ENCODE data around the gene IZUMO4. TPM values are rescaled to one million over a fixed set of nuclear protein-coding genes. Genes with fewer than 3 reads are reported as not detected.

The IZUMO4 gene
- total and polyA plus RNA-seq, 4 donors: 1.2 to 1.4 (median 1.2) TPM

GRCh38 chr19:2097886-2098327 lies 1.2 kb downstream of the IZUMO4 start (continued):
- TF ChIP-seq, protein P1, sequence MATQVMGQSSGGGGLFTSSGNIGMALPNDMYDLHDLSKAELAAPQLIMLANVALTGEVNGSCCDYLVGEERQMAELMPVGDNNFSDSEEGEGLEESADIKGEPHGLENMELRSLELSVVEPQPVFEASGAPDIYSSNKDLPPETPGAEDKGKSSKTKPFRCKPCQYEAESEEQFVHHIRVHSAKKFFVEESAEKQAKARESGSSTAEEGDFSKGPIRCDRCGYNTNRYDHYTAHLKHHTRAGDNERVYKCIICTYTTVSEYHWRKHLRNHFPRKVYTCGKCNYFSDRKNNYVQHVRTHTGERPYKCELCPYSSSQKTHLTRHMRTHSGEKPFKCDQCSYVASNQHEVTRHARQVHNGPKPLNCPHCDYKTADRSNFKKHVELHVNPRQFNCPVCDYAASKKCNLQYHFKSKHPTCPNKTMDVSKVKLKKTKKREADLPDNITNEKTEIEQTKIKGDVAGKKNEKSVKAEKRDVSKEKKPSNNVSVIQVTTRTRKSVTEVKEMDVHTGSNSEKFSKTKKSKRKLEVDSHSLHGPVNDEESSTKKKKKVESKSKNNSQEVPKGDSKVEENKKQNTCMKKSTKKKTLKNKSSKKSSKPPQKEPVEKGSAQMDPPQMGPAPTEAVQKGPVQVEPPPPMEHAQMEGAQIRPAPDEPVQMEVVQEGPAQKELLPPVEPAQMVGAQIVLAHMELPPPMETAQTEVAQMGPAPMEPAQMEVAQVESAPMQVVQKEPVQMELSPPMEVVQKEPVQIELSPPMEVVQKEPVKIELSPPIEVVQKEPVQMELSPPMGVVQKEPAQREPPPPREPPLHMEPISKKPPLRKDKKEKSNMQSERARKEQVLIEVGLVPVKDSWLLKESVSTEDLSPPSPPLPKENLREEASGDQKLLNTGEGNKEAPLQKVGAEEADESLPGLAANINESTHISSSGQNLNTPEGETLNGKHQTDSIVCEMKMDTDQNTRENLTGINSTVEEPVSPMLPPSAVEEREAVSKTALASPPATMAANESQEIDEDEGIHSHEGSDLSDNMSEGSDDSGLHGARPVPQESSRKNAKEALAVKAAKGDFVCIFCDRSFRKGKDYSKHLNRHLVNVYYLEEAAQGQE (IDR thresholded peaks at IDR 0.05): no peak
- TF ChIP-seq SP1 (IDR thresholded peaks at IDR 0.05): no peak

- Histone ChIP-seq H3K4me3 (ENCODE audit: low read depth in 1 of 3, low read length in 3 of 3) (no peak overlapping the region), H3K4me1 (ENCODE audit: control insufficient read depth in 4 of 4, insufficient read depth in 4 of 4, low read length in 3 of 4) (peaks cover 7 to 23% (median 15%) of the 10 kb centered on the region in 4 donors), H3K9me3 (ENCODE audit: control insufficient read depth in 4 of 4, low read length in 3 of 4) (no peaks in the 10 kb centered on the region), H3K27ac (ENCODE audit: low read depth in 1 of 2, low read length in 2 of 2) (no peak overlapping the region), H3K36me3 (ENCODE audit: control insufficient read depth in 4 of 4, insufficient read depth in 3 of 4, low read depth in 1 of 4, low read length in 3 of 4) (peaks cover 7 to 34% (median 13%) of the 10 kb centered on the region in 4 donors), H3K9ac (ENCODE audit: low read depth in 1 of 2, low read length in 2 of 2) (no peak overlapping the region), H3K27me3 (ENCODE audit: control insufficient read depth in 4 of 4, insufficient read depth in 4 of 4, low read length in 3 of 4) (no peaks in the 10 kb centered on the region)
- 84% methylated on average over 16 of the region's 16 CpGs for WGBS
- no peak for TF ChIP-seq EGR1 (IDR thresholded peaks at IDR 0.05; ENCODE audit: low read depth in 2 of 2)
- TF ChIP-seq NR2F2 (IDR thresholded peaks at IDR 0.05): no peak
- no peak for TF ChIP-seq FOXA1 (IDR thresholded peaks at IDR 0.05)
- TF ChIP-seq, protein P2, sequence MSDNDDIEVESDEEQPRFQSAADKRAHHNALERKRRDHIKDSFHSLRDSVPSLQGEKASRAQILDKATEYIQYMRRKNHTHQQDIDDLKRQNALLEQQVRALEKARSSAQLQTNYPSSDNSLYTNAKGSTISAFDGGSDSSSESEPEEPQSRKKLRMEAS (IDR thresholded peaks at IDR 0.05): no peak
- TF ChIP-seq YY1 (IDR thresholded peaks at IDR 0.05): no peak
- TF ChIP-seq, protein P1 (IDR thresholded peaks at IDR 0.05): no peak
- TF ChIP-seq, protein P3, sequence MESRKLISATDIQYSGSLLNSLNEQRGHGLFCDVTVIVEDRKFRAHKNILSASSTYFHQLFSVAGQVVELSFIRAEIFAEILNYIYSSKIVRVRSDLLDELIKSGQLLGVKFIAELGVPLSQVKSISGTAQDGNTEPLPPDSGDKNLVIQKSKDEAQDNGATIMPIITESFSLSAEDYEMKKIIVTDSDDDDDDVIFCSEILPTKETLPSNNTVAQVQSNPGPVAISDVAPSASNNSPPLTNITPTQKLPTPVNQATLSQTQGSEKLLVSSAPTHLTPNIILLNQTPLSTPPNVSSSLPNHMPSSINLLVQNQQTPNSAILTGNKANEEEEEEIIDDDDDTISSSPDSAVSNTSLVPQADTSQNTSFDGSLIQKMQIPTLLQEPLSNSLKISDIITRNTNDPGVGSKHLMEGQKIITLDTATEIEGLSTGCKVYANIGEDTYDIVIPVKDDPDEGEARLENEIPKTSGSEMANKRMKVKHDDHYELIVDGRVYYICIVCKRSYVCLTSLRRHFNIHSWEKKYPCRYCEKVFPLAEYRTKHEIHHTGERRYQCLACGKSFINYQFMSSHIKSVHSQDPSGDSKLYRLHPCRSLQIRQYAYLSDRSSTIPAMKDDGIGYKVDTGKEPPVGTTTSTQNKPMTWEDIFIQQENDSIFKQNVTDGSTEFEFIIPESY (IDR thresholded peaks at IDR 0.05): no peak
- TF ChIP-seq HNF4A (conservative IDR thresholded peaks at IDR 0.05): no peak
- TF ChIP-seq TAF1 (conservative IDR thresholded peaks at IDR 0.05): no peak
- no peak for TF ChIP-seq SP1 (IDR thresholded peaks at IDR 0.05)
- TF ChIP-seq RXRA (IDR thresholded peaks at IDR 0.05): no peak
- TF ChIP-seq RAD21 (IDR thresholded peaks at IDR 0.05): no peak
- no peak for TF ChIP-seq JUND (IDR thresholded peaks at IDR 0.05)
- no peak for TF ChIP-seq FOXA2 (IDR thresholded peaks at IDR 0.05)
- no peak for TF ChIP-seq HNF4G (IDR thresholded peaks at IDR 0.05)
- TF ChIP-seq, protein P4, sequence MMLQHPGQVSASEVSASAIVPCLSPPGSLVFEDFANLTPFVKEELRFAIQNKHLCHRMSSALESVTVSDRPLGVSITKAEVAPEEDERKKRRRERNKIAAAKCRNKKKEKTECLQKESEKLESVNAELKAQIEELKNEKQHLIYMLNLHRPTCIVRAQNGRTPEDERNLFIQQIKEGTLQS (IDR thresholded peaks at IDR 0.05): no peak
- TF ChIP-seq GABPA (IDR thresholded peaks at IDR 0.05 in 1 of 2, conservative IDR thresholded peaks at IDR 0.05 in 1 of 2): no peak
- TF ChIP-seq, protein P5, sequence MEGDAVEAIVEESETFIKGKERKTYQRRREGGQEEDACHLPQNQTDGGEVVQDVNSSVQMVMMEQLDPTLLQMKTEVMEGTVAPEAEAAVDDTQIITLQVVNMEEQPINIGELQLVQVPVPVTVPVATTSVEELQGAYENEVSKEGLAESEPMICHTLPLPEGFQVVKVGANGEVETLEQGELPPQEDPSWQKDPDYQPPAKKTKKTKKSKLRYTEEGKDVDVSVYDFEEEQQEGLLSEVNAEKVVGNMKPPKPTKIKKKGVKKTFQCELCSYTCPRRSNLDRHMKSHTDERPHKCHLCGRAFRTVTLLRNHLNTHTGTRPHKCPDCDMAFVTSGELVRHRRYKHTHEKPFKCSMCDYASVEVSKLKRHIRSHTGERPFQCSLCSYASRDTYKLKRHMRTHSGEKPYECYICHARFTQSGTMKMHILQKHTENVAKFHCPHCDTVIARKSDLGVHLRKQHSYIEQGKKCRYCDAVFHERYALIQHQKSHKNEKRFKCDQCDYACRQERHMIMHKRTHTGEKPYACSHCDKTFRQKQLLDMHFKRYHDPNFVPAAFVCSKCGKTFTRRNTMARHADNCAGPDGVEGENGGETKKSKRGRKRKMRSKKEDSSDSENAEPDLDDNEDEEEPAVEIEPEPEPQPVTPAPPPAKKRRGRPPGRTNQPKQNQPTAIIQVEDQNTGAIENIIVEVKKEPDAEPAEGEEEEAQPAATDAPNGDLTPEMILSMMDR (IDR thresholded peaks at IDR 0.05; ENCODE audit: low read depth, low read length, missing input control): no peak
- DNase-seq (ENCODE audit: low spot score): no peak
These were observed 2.4 kb downstream of the IZUMO4 start for GRCh38 chr19:2099054-2099501.

Data from liver (tissue), 9 donors.